Measurements from ENCODE around the gene OTOG. TPM values are rescaled to one million over a fixed set of nuclear protein-coding genes. Genes with fewer than 3 reads are reported as not detected.

The OTOG gene
- total RNA-seq, 1 donor from 2014 or later = not detected

DNA sequence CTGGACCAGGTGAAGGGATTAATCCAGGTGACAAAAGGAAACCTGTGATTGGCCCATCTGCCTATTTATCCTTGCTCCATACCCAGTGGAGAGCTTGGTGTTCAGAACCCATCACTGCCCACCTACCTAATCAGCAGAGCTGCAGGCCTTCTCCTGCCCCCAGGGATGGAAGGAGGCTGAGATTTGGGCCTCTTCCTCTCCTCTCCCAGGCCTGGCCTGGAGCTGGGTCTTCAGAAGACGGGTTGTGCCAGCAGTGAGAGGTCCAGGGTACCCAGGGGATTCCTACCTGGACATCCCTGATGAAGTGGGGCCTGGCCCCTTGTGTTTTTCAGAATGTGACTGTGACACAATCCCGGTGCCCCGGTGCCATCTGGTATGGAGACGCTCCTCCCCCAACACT, 92.0 kb downstream of the OTOG start:
- Mint-ChIP-seq H3K27me3 (peaks cover 3% of the 10 kb centered on the region), H3K4me3 (no peak overlapping the region), H3K9me3 (no peaks in the 10 kb centered on the region), H3K36me3 (ENCODE audit: low read depth) (no peaks in the 10 kb centered on the region), H3K4me1 (no peaks in the 10 kb centered on the region), H3K27ac (no peak overlapping the region)
- TF ChIP-seq, protein P1, sequence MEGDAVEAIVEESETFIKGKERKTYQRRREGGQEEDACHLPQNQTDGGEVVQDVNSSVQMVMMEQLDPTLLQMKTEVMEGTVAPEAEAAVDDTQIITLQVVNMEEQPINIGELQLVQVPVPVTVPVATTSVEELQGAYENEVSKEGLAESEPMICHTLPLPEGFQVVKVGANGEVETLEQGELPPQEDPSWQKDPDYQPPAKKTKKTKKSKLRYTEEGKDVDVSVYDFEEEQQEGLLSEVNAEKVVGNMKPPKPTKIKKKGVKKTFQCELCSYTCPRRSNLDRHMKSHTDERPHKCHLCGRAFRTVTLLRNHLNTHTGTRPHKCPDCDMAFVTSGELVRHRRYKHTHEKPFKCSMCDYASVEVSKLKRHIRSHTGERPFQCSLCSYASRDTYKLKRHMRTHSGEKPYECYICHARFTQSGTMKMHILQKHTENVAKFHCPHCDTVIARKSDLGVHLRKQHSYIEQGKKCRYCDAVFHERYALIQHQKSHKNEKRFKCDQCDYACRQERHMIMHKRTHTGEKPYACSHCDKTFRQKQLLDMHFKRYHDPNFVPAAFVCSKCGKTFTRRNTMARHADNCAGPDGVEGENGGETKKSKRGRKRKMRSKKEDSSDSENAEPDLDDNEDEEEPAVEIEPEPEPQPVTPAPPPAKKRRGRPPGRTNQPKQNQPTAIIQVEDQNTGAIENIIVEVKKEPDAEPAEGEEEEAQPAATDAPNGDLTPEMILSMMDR (IDR thresholded peaks at IDR 0.05) = no peak
- ChIA-PET CTCF (no interaction called here), POLR2A (no interaction called here)
- no peak for ATAC-seq (ENCODE audit: low read depth)
- intact Hi-C loops (cut with micrococcal nuclease) = no loop called here
- no peak for DNase-seq

DNA sequence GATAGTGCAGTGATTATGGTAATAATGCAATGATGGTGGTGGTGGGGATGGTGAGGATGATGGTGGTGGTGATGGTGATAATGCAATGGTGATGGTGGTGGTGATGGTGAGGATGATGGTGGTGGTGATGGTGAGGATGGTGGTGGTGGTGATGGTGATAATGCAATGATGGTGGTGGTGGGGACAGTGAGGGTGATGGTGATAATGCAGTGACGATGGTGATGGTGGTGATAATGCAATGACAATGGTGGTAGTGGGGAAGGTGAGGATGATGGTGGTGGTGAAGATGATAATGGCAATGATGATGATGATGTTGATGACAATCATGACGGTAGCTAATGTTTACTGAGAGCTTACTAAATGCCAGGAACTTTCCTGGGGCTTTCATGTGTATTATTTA, 92.7 kb downstream of the OTOG start:
- Mint-ChIP-seq H3K4me3 (no peak overlapping the region), H3K27me3 (peaks cover 3% of the 10 kb centered on the region), H3K4me1 (no peaks in the 10 kb centered on the region), H3K27ac (no peak overlapping the region), H3K9me3 (no peaks in the 10 kb centered on the region), H3K36me3 (ENCODE audit: low read depth) (no peaks in the 10 kb centered on the region)
- ChIA-PET POLR2A (no interaction called here), CTCF (no interaction called here)
- no peak for ATAC-seq (ENCODE audit: low read depth)
- DNase-seq = no peak
- TF ChIP-seq, protein P1 (IDR thresholded peaks at IDR 0.05) = no peak
- intact Hi-C loops (cut with micrococcal nuclease) = no loop called here

DNA sequence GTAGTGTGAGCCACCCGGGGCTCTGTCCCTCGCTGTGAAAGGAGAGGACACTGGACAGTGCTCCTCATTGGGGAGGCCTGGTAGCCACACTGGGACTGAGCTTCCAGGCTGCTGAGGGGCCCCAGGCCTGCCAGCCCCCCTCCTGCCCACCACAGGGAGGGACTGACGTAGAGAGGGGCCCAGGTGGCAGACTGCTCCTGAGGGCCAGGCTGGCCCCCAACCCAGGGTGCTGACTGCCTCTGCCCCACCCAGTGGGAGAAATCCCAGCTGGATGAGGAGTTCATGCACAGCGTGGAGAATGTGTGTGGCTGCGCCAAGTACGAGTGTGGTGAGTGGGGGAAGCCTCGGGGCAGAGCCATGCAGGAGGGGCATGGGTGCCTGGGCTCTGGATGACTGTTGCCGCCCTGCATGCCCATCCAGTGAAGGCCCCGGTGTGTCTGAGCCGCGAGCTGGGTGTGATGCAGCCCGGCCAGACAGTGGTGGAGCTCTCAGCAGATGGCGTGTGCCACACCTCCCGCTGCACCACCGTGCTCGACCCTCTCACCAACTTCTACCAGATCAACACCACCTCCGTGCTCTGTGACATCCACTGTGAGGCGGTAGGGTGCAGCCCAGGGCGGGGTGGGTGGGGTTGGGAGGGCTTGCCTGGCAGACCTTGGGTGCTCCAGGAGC, 93.6 kb downstream of the OTOG start:
- Mint-ChIP-seq H3K27ac (no peak overlapping the region), H3K36me3 (ENCODE audit: low read depth) (no peaks in the 10 kb centered on the region), H3K27me3 (peaks cover 3% of the 10 kb centered on the region), H3K4me3 (no peak overlapping the region), H3K4me1 (no peaks in the 10 kb centered on the region), H3K9me3 (no peaks in the 10 kb centered on the region)
- CTCF ChIA-PET = no interaction called here
- POLR2A ChIA-PET = no interaction called here
- ATAC-seq (ENCODE audit: low read depth) (no peak), DNase-seq (no peak)
- TF ChIP-seq, protein P1 (IDR thresholded peaks at IDR 0.05) = no peak
- intact Hi-C loops (cut with micrococcal nuclease) = no loop called here

DNA sequence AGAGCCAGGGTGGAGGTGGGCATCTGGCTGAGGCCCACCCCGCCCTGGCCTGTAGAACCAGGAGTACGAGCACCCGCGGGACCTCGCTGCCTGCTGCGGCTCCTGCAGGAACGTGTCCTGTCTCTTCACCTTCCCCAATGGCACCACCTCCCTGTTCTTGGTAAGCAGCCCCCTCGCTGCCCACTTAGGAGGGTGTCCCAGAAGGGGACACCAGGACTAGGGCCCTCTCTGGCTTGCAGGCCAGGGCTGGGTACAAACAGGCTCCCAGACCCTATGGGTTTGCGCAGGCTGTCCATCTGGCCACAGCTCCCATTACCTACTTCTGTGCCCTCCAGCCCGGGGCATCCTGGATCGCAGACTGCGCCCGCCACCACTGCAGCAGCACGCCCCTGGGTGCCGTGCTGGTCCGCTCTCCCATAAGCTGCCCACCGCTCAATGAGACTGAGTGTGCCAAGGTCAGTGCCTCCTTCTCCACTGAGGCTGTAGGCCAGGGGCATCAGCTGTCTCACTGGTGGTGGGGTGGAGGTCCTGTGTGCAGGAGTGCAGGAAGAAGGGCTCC, 94.8 kb downstream of the OTOG start:
- intact Hi-C loops (cut with micrococcal nuclease) = no loop called here
- no peak overlapping the region for H3K27ac Mint-ChIP-seq
- no peaks in the 10 kb centered on the region for H3K9me3 Mint-ChIP-seq
- H3K27me3 Mint-ChIP-seq = peaks cover 3% of the 10 kb centered on the region
- POLR2A ChIA-PET = no interaction called here
- TF ChIP-seq, protein P1 (IDR thresholded peaks at IDR 0.05) = no peak
- DNase-seq = no peak
- no peak overlapping the region for H3K4me3 Mint-ChIP-seq
- no peaks in the 10 kb centered on the region for H3K4me1 Mint-ChIP-seq
- H3K36me3 Mint-ChIP-seq (ENCODE audit: low read depth) = no peaks in the 10 kb centered on the region
- no peak for ATAC-seq (ENCODE audit: low read depth)
- CTCF ChIA-PET = no interaction called here

DNA sequence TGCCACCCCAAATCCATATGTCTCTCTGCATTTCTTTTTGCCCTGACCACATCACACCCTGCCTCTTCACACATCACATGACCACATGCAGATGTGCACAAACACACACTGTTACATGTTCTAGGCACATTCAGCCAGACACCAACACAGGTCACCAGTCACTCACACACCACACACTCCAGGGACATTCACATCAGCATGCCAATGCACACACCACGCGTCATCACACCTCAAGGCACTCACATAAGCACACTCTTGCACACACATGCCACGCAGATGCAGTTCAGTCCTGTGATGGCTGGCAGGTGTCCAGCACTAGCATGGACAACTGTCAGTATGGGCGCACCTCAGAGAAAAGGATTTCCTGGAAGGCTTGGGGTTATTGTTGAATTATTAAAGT, 95.3 kb downstream of the OTOG start:
- no peaks in the 10 kb centered on the region for H3K36me3 Mint-ChIP-seq (ENCODE audit: low read depth)
- H3K4me1 Mint-ChIP-seq = no peaks in the 10 kb centered on the region
- H3K27ac Mint-ChIP-seq = no peak overlapping the region
- ChIA-PET POLR2A (no interaction called here), CTCF (no interaction called here)
- no peaks in the 10 kb centered on the region for H3K27me3 Mint-ChIP-seq
- intact Hi-C loops (cut with micrococcal nuclease) = no loop called here
- no peak for DNase-seq
- H3K9me3 Mint-ChIP-seq = no peaks in the 10 kb centered on the region
- H3K4me3 Mint-ChIP-seq = no peak overlapping the region
- TF ChIP-seq, protein P1 (IDR thresholded peaks at IDR 0.05) = no peak
- ATAC-seq (ENCODE audit: low read depth) = no peak

All from activated B cell treated with CpG ODN at 0.5 μM for 24 hours (primary cell).